ENCODE results near the gene TAF1B. TPM values are rescaled to one million over a fixed set of nuclear protein-coding genes. Genes with fewer than 3 reads are reported as not detected.

Gene TAF1B
- total RNA-seq, 1 experiment from 2014 or later: 29.9 TPM

DNA sequence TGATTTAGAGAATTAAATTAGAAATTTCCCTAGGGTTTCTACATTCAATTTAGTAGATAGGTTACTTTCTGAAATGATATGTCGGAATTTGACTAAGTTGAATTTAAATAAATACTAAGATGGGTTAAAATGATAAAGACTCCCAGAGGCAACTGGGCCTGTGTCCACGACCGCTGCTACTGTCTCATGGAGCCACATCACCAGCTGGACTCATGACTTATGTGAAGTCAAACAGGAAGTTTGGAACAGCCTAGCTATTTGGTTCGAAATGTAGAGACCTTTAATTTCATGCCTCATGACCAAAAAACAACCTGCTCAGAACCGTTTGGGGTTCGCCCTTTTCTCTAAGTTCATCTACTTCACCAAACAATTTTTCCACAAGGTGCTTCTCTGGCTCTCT lies 130.4 kb downstream of the TAF1B start:
- no peak overlapping the region for H2BK20ac ChIP-seq (ENCODE audit: low read depth, low read length, poor library complexity, severe bottlenecking)
- H3K9me3 Mint-ChIP-seq: no peaks in the 10 kb centered on the region
- H3K14ac ChIP-seq (ENCODE audit: insufficient read depth, low read length): no peak overlapping the region
- no peak overlapping the region for H4K5ac ChIP-seq (ENCODE audit: insufficient read length, low read depth, low read length)
- H2AK5ac ChIP-seq (ENCODE audit: insufficient read length, low read length): no peak overlapping the region
- H3T11ph ChIP-seq (ENCODE audit: low read length): no peak overlapping the region
- no peak overlapping the region for H3K23ac ChIP-seq (ENCODE audit: insufficient read length, low read depth, low read length)
- H3K27ac Mint-ChIP-seq: no peak overlapping the region
- no peaks in the 10 kb centered on the region for H3K79me2 ChIP-seq (ENCODE audit: insufficient read depth, low read length)
- no peaks in the 10 kb centered on the region; the same call in 1 of the 2 replicates for H3K27me3 Mint-ChIP-seq (ENCODE audit: low read depth)
- no peak overlapping the region for H3K56ac ChIP-seq (ENCODE audit: insufficient read length, low read depth, low read length)
- no peak overlapping the region for H2BK12ac ChIP-seq (ENCODE audit: insufficient read length, low read depth, low read length)
- no peak overlapping the region for H3K18ac ChIP-seq (ENCODE audit: insufficient read length, low read depth, low read length)
- H3K4me3 Mint-ChIP-seq: no peak overlapping the region
- no peaks in the 10 kb centered on the region for H3K27me3 ChIP-seq (ENCODE audit: insufficient read depth, low read length)
- no peaks in the 10 kb centered on the region for H3K9me3 ChIP-seq (ENCODE audit: control insufficient read depth, low read depth, low read length)
- no peaks in the 10 kb centered on the region for H3K23me2 ChIP-seq (ENCODE audit: insufficient read length, low read depth, low read length, poor library complexity, severe bottlenecking)
- no peak overlapping the region for H3K27ac ChIP-seq (ENCODE audit: insufficient read length, low read depth, low read length)
- H3K9ac ChIP-seq (ENCODE audit: extremely low read depth, insufficient read length, low read length): no peak overlapping the region
- no peaks in the 10 kb centered on the region for H4K20me1 ChIP-seq (ENCODE audit: control insufficient read depth, insufficient read depth, insufficient read length)
- WGBS (ENCODE audit: extremely low coverage, insufficient read length, low lambda C conversion rate): no CpG with 5 or more reads among the region's 6 CpGs
- H4K8ac ChIP-seq (replicated peaks; ENCODE audit: insufficient read length, low read depth, low read length): no peak overlapping the region
- no peak overlapping the region for H2AFZ ChIP-seq (ENCODE audit: low read length)
- H3K4ac ChIP-seq (ENCODE audit: low read depth, low read length): no peak overlapping the region
- peaks cover 6 to 10% of the 10 kb centered on the region in 2 experiments; a peak in 3 of 4 replicates for H3K4me1 Mint-ChIP-seq
- H3K4me2 ChIP-seq (ENCODE audit: insufficient read depth, insufficient read length, low read length): no peak overlapping the region
- H3K79me1 ChIP-seq (ENCODE audit: insufficient read depth, low read depth, low read length, poor library complexity, severe bottlenecking): no peaks in the 10 kb centered on the region
- no peaks in the 10 kb centered on the region for H3K4me1 ChIP-seq (ENCODE audit: insufficient read depth, low read length)
- no peak overlapping the region for H2BK15ac ChIP-seq (ENCODE audit: low read depth, low read length)
- H2BK120ac ChIP-seq (ENCODE audit: low read depth, low read length, poor library complexity, severe bottlenecking): no peak overlapping the region
- no peak for DNase-seq
- no peak overlapping the region for H2BK5ac ChIP-seq (ENCODE audit: insufficient read length, low read length)
- TF ChIP-seq, protein P1, sequence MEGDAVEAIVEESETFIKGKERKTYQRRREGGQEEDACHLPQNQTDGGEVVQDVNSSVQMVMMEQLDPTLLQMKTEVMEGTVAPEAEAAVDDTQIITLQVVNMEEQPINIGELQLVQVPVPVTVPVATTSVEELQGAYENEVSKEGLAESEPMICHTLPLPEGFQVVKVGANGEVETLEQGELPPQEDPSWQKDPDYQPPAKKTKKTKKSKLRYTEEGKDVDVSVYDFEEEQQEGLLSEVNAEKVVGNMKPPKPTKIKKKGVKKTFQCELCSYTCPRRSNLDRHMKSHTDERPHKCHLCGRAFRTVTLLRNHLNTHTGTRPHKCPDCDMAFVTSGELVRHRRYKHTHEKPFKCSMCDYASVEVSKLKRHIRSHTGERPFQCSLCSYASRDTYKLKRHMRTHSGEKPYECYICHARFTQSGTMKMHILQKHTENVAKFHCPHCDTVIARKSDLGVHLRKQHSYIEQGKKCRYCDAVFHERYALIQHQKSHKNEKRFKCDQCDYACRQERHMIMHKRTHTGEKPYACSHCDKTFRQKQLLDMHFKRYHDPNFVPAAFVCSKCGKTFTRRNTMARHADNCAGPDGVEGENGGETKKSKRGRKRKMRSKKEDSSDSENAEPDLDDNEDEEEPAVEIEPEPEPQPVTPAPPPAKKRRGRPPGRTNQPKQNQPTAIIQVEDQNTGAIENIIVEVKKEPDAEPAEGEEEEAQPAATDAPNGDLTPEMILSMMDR (conservative IDR thresholded peaks at IDR 0.05): no peak
- H3K36me3 Mint-ChIP-seq (ENCODE audit: insufficient read depth in 1 of 3, low read depth in 3 of 3): no peaks in the 10 kb centered on the region; a peak in 2 of 7 replicates
- no peak overlapping the region for H4K91ac ChIP-seq (ENCODE audit: insufficient read length, low read depth, low read length)
